ENCODE measurements around the gene SRBD1.

The SRBD1 gene

DNA sequence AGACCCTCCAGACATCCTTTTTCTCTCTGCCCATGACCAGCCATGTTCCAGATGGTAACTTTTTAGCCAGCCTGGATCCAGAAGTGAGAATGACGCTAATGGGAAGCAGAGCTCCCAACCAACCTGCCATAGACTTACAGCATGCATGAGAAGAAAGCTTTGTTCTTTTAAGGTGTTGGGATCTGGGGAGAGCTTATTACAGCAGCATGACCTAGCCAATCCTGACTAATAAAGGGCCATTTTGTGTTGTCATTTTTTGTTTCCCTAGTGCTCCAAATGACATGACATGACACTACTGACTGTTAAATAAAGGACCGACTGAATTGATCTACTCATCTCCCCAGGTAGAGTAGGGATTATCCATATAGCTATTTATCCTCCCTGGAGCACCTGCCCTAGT lies 35.2 kb upstream of the SRBD1 start:
- H3K4me3 ChIP-seq (ENCODE audit: low read depth, low read length), result no peak overlapping the region
- TF ChIP-seq, protein P1, sequence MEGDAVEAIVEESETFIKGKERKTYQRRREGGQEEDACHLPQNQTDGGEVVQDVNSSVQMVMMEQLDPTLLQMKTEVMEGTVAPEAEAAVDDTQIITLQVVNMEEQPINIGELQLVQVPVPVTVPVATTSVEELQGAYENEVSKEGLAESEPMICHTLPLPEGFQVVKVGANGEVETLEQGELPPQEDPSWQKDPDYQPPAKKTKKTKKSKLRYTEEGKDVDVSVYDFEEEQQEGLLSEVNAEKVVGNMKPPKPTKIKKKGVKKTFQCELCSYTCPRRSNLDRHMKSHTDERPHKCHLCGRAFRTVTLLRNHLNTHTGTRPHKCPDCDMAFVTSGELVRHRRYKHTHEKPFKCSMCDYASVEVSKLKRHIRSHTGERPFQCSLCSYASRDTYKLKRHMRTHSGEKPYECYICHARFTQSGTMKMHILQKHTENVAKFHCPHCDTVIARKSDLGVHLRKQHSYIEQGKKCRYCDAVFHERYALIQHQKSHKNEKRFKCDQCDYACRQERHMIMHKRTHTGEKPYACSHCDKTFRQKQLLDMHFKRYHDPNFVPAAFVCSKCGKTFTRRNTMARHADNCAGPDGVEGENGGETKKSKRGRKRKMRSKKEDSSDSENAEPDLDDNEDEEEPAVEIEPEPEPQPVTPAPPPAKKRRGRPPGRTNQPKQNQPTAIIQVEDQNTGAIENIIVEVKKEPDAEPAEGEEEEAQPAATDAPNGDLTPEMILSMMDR (IDR thresholded peaks at IDR 0.05; ENCODE audit: borderline replicate concordance, insufficient read depth, low read depth, low read length), result no peak

DNA sequence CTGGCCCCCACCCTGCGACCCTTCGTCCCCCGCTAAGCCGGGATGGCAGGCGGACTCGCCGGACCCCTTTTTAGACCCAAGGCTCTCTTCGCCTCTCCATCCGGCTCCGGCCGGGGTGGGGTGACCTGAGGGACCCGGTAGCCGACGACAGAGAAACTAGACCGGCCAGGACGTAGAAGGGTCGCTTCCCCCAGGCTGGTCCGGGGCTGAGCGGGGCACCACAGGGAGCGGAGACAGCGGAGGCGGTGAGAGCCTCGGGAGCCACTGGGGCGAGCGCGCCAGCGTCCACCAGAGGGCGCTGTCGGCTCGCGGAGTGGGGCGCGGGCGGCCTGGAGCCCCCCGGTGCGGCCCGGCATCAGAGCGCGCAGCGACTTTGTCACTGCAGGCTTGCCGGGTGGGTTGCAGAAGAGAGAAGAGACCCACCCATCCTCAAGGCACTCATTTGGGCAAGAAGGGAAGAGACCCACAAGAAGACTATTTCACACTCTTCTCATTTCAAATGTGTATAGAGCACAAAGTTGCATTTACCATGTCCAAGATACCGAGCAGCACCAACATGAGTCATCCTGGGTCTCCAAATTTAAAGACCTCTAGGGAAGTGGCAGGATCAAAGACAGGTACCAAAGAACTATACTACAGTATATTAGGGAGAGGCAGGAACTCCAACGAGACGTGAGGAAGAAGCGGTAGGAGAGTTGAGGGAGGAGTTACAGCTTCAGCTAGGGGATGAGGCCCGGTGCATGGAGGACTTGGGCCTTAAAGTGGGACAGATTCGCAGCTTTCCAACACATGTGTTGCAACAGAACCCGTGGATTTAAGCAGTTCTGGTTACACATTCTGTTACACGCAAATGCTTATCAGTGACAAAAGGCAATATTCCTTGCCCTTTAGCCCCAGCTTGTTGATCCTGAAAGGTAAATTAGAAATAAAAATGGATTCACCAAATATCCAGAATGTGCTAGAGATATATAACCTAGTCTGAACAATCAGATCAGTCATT lies 32.8 kb upstream of the SRBD1 start:
- peak overlapping the region; percentile 46 for H3K4me3 ChIP-seq (ENCODE audit: low read depth, low read length)
- TF ChIP-seq, protein P1 (IDR thresholded peaks at IDR 0.05; ENCODE audit: borderline replicate concordance, insufficient read depth, low read depth, low read length), result peak; percentile 97

DNA sequence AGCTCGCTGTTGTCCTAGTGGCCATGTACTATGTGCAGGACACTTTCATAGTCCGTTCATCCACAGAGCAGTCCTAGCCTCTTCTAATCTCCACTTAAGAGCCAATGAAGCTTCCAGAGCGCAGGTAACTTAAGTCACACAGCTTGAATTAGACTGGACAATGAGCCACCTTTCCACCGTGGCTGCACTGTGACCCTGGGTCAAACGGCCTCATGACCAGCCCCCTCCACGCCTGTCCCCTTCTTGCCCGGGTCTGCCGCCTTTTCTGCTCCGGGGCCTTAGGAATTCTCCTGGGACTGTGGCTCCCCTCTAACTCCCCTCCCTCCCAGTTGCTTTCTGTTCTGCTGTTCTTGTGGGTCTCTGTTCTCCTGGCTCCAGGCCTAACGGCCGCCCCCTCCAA lies 32.0 kb upstream of the SRBD1 start:
- H3K4me3 ChIP-seq (ENCODE audit: low read depth, low read length), result peak overlapping the region; percentile 46
- TF ChIP-seq, protein P1 (IDR thresholded peaks at IDR 0.05; ENCODE audit: borderline replicate concordance, insufficient read depth, low read depth, low read length), result no peak

DNA sequence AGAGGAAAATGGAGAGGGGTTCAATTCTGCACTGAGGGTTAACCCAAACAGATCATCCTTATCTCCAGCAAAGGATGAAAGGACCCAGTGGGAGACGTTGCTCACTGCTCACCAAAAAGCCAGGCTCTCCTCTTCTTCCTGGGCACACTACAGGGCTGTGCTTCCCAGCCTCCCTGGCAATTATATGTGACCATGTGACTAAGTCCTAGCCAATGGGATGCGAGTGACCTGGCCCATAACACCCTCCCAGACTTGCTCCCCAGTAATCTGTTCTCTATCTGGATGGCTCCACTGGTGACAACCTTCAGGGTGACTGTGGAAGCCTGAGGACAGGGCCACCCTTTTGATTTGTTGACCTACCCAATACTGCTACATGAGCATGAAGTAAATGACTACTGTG lies 29.5 kb upstream of the SRBD1 start:
- TF ChIP-seq, protein P1 (IDR thresholded peaks at IDR 0.05; ENCODE audit: borderline replicate concordance, insufficient read depth, low read depth, low read length), result no peak
- H3K4me3 ChIP-seq (ENCODE audit: low read depth, low read length), result no peak overlapping the region

DNA sequence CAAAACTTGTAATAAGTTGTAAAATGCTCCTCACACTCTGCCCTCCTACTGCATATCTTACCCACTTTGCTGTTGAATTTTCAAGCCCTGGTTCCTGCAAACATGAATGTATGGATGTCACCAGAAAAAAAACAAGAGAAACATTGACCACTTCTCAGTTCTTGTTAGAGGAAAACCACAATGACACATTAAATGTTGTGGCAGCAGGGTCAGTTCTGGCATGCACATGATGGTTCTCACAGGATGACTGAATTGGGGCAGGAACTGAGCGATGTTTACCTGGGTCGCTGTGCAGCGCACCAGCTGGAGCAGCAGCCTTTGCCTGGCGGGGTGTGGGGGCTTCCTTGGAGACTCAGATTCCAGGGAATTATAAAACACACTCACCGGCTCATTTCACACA lies 26.4 kb upstream of the SRBD1 start:
- TF ChIP-seq, protein P1 (IDR thresholded peaks at IDR 0.05; ENCODE audit: borderline replicate concordance, insufficient read depth, low read depth, low read length), result no peak
- H3K4me3 ChIP-seq (ENCODE audit: low read depth, low read length), result no peak overlapping the region

DNA sequence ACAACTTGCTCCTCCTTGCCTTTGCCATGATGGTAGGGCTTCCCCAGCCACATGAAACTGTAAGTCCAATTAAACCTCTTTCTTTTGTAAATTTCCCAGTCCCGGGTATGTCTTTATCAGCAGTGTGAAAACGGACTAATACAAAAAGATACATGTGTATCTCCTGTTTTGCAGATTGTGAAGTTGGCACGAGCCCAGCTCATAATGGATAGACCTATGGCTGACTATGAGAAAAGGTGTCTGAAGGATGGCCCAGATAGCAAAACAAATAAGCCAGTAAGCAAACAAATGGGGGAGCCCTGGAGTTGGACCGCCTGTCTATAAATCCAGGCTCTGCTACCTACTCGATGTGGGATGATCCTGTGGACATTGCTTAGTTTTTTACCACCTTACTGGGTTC lies 24.9 kb upstream of the SRBD1 start:
- no peak overlapping the region for H3K4me3 ChIP-seq (ENCODE audit: low read depth, low read length)
- TF ChIP-seq, protein P1 (IDR thresholded peaks at IDR 0.05; ENCODE audit: borderline replicate concordance, insufficient read depth, low read depth, low read length), result no peak

DNA sequence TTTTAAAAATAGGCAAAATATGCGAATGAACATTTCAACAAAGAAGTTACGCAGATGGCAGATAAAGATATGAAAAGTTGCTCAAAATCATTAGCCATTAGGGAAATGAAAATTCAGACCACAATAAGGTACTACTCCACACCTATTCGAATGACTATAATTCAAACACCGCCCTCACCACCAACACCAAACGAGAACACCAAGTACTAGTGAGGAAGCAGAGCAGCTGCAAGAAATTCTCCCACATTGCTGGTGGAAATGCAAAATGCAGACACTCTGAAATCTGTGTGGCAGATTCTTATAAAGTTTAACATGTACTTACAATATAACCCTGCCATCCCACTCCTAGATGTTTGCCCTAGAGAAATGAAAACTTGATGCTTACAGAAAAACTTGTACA lies 23.2 kb upstream of the SRBD1 start:
- TF ChIP-seq, protein P1 (IDR thresholded peaks at IDR 0.05; ENCODE audit: borderline replicate concordance, insufficient read depth, low read depth, low read length), result no peak
- no peak overlapping the region for H3K4me3 ChIP-seq (ENCODE audit: low read depth, low read length)
